ENCODE measurements around the gene TRH.
A peak's percentile ranks its signal among the peaks of the same experiment; 100 is the strongest.
"Not testable (repeated sequence)": the region's sequence is repeated elsewhere in the genome, so short reads cannot be mapped to it uniquely, and the experiment has no call there.

GRCh38 chr3:130026146-130026829 lies 51.8 kb downstream of the TRH start:
- not testable (repeated sequence) for TF ChIP-seq POLR2A (IDR thresholded peaks at IDR 0.05; ENCODE audit: low read depth); EP300 (IDR thresholded peaks at IDR 0.05); POLR2AphosphoS5 (IDR thresholded peaks at IDR 0.05)
- peak in 2 of 3 experiments; percentile 16 to 25 for TF ChIP-seq CTCF (IDR thresholded peaks at IDR 0.05)

Measured in esophagus muscularis mucosa (tissue), 4 donors.